Progenitor cell of endocrine pancreas (in vitro differentiated cells): ENCODE results near the gene ZFP91. TPM values are rescaled to one million over a fixed set of nuclear protein-coding genes. Genes with fewer than 3 reads are reported as not detected.
A peak's percentile ranks its signal among the peaks of the same experiment; 100 is the strongest.

ENCODE experiments used
- DNase-seq: peaks from one replicate; pipeline ENCODE4 v3.0.0; 2021; ENCODE audit warnings: low spot score; ENCODE audit not compliant: unreplicated experiment
- H3K27ac Mint-ChIP-seq: 2 replicates; pipeline ENCODE4 v1.8.0; 2021; ENCODE audit warnings: mild to moderate bottlenecking, moderate library complexity, mixed read lengths
- H3K27me3 Mint-ChIP-seq: 2 replicates; pipeline ENCODE4 v1.8.0; 2021; ENCODE audit warnings: mixed read lengths
- H3K36me3 Mint-ChIP-seq: 2 replicates; pipeline ENCODE4 v1.8.0; 2022; ENCODE audit warnings: mixed read lengths; ENCODE audit not compliant: insufficient read depth
- H3K4me1 Mint-ChIP-seq: 2 replicates; pipeline ENCODE4 v1.8.0; 2021; ENCODE audit warnings: low read depth, mixed read lengths
- H3K4me3 Mint-ChIP-seq: 2 replicates; pipeline ENCODE4 v1.8.0; 2021; ENCODE audit warnings: low read depth, mild to moderate bottlenecking, moderate library complexity, mixed read lengths
- H3K9me3 Mint-ChIP-seq: 2 replicates; pipeline ENCODE4 v1.8.0; 2021; ENCODE audit warnings: low read depth, mixed read lengths
- CTCF ChIP-seq: fragments of 200-600 bp; sonication (generic); IDR thresholded peaks from one replicate; pipeline ENCODE4 v1.5.0; 2021; ENCODE audit warnings: antibody characterized with exemption, mild to moderate bottlenecking; ENCODE audit not compliant: unreplicated experiment
- total RNA-seq: library from RNA; stranded (reverse); gene quantifications from 2 replicates; pipeline ENCODE4 v1.2.1, GENCODE V29; 2021

Gene ZFP91
- total RNA-seq, 1 donor from 2014 or later: 51.2 TPM

- Mint-ChIP-seq H3K27me3 (no peaks in the 10 kb centered on the region), H3K4me3 (no peak overlapping the region), H3K9me3 (no peaks in the 10 kb centered on the region), H3K36me3 (peaks cover 1% of the 10 kb centered on the region), H3K4me1 (peaks cover 7% of the 10 kb centered on the region), H3K27ac (peak overlapping the region; percentile 81)
- no peak for DNase-seq
- TF ChIP-seq CTCF: no peak
Measured at GRCh38 chr11:58659910-58660570, 81.2 kb downstream of the ZFP91 start.

Other genes with a start within 250 kb of the ZFP91 start
- not detected in 2 replicates for gene OR5B17, start 220.0 kb upstream of the ZFP91 start, total RNA-seq
- gene OR5B3, start 172.2 kb upstream of the ZFP91 start, total RNA-seq: not detected in 2 replicates
- gene OR5B2, start 150.9 kb upstream of the ZFP91 start, total RNA-seq: not detected in 2 replicates
- not detected in 2 replicates for gene OR5B12, start 136.8 kb upstream of the ZFP91 start, total RNA-seq
- not detected in 2 replicates for gene OR5B21, start 71.0 kb upstream of the ZFP91 start, total RNA-seq
- gene LPXN, start 3.2 kb upstream of the ZFP91 start, total RNA-seq: 6.5 and 6.6 TPM in 2 replicates
- 3.9 and 4.3 TPM in 2 replicates for gene CNTF, start 43.6 kb downstream of the ZFP91 start, total RNA-seq
- gene GLYAT, start 152.9 kb downstream of the ZFP91 start, total RNA-seq: not detected in 2 replicates